HG03064 (cell line): ENCODE measurements around the gene RBL1.

Experiments
- ATAC-seq: cut with Tn5 transposase; IDR thresholded peaks from one replicate; pipeline ENCODE4 v1.9.1; 2021; ENCODE audit warnings: low read depth; ENCODE audit not compliant: unreplicated experiment

Gene RBL1

GRCh38 chr20:36951979-36952738 lies 143.6 kb downstream of the RBL1 start:
- ATAC-seq, result no peak

DNA sequence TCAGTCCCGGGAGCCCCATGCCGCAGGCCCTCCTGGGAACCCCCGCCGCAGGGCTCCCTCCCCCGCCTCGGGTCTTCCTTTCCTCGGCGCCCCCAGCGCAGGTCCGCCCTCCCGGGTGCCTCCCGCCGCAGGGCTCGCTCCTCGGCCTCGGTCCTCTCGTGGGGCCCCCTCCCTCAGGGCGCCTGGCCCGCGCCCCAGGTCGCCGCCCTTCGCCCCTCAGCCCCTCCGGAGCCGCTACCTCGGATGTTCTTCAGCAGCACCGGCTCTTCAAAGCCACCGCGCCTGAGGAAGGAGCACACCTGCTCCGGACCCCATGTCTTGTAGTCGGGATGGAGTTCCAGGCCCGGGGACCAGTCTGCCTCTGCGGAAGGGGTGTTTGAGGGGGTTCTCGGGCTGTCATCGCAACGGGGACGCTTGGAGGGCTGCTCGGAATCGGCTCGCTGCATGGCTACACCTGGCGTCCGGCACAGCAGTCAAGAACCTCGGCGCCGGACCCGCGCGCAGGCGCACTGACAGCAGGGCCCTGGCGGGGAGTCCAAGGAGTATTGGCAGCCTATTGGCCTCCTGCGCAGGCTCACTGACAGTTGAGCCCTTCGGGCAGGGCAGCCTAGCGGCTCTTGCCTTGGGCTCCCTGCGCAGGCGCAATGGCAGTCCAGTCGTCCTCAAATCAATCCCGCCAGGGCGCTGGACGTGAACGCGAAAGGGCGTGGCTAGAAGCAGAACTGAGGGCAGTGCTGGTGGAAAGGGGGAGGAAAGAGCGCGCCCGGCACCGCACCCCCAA lies 144.4 kb downstream of the RBL1 start, which contains the start of gene SAMHD1:
Gene SAMHD1, minus strand, starts transcription at position 511 of the 781 bp plus-strand sequence. Its CDS starts 65 bp downstream, at position 446.
- peak; percentile 81 for ATAC-seq

DNA sequence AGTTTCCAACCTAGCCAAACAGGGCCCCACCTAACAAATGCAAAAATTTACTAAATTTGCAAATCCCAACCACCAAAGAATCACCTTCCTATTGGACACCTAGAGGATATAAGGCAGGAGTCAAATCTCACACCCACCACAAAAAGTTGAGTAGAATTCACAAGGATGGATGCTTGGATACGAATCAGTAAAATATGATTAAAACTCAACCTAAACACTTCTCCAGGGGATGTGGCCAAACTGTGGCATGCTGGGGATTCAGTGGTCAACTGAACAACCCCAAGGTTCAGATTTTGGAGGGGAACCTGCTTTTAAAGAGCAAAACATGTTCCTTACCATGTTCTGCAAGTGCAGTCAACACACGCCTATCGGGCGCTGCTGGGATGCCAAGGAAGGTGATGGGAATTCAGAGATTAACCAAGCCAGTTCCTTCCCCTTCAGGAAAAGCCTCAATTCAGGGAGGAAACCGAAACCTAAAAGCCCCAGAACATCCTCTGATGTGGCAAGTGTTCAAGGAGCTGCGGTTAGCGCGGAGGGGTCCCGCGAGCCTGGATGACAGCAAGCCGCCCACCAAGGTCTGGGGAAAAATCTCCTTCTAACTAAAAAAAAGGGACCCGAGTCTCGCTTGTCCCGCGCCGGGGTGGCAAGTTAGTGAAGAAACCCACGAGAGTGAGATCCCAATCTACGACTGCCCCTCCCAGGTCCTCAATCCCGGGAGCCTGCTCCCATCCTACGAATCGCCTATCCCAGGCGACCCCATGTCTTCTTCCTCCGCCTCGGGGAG lies 145.2 kb downstream of the RBL1 start:
- ATAC-seq, result peak; percentile 10
